ENCODE data around the gene CYLD.

Gene CYLD

DNA sequence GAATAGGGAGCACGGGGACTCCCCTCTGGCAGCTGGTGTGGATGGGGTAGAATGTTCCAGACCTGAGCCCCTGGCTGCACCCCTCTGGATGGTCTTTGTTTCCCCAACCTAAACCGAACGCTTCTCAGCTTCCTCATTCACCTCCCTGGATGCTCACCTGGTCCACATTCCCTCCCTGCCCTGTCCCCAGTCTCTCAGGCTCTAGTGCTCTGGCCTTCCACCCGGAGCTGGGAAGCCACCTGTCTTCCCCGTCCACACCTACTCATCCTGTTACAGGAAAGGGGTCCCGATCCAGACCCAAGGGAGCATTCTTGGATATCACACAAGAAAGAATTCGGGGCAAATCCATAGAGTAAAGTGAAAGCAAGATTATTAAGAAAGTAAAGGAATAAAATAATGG, 73.5 kb downstream of the CYLD start:
- no peak for DNase-seq (ENCODE audit: low spot score)
- Histone ChIP-seq H3K27ac (no peak overlapping the region), H3K4me3 (no peak overlapping the region)
- TF ChIP-seq, protein P1, sequence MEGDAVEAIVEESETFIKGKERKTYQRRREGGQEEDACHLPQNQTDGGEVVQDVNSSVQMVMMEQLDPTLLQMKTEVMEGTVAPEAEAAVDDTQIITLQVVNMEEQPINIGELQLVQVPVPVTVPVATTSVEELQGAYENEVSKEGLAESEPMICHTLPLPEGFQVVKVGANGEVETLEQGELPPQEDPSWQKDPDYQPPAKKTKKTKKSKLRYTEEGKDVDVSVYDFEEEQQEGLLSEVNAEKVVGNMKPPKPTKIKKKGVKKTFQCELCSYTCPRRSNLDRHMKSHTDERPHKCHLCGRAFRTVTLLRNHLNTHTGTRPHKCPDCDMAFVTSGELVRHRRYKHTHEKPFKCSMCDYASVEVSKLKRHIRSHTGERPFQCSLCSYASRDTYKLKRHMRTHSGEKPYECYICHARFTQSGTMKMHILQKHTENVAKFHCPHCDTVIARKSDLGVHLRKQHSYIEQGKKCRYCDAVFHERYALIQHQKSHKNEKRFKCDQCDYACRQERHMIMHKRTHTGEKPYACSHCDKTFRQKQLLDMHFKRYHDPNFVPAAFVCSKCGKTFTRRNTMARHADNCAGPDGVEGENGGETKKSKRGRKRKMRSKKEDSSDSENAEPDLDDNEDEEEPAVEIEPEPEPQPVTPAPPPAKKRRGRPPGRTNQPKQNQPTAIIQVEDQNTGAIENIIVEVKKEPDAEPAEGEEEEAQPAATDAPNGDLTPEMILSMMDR (IDR thresholded peaks at IDR 0.05): no peak

DNA sequence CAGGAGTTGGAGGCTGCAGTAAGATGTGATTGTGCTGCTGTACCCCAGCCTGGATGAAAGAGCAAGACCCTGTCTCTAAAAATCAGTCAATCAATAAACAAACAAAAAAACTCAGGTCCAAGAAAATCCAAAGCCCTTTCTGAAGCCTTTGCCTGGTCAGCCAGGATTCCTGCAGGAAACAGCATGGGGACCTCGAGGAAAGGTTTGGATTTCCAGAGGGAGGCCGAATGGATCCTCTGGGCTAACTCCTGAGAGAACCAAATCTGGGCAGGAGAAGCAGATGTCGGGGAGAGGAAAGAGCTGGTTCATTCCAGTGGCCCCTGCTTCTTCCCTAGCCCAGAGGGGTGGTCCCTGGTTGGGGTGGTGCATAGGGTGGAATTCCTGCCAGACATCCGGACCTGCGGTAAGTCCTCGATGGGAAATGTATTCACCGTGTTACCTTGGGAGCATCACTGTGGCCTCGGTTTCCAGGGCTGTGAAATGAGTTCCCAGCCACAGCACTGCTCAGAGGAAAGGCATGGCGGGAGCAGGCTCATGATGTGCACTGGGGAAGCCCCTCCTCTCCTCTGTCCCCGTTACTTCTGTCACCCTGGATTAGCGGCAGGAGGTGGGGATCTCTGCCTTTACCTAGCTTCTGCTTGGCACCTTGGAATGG, 75.1 kb downstream of the CYLD start:
- no peak overlapping the region for H3K4me3 ChIP-seq
- H3K27ac ChIP-seq: no peak overlapping the region
- no peak for DNase-seq (ENCODE audit: low spot score)
- TF ChIP-seq, protein P1 (IDR thresholded peaks at IDR 0.05): no peak

DNA sequence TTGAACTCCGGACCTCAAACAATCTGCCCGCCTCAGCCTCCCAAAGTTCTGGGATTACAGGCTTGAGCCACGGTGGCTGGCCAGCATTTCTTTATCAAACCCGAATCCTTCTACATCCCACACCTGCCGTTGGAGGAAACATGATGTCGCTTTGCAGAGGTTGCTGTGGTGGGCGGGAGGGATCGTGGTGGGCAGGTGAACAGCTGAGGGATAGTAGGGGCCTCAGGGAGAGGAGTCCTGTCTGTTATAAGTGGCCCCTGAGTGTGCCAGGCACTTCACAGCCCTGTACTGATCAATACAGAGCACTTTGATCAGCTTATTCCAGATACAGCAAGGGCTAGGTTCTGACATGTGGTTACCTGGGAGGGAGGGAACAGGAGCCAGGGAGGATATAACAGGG, 76.5 kb downstream of the CYLD start:
- no peak overlapping the region for H3K27ac ChIP-seq
- no peak overlapping the region for H3K4me3 ChIP-seq
- TF ChIP-seq, protein P1 (IDR thresholded peaks at IDR 0.05): no peak
- no peak for DNase-seq (ENCODE audit: low spot score)

DNA sequence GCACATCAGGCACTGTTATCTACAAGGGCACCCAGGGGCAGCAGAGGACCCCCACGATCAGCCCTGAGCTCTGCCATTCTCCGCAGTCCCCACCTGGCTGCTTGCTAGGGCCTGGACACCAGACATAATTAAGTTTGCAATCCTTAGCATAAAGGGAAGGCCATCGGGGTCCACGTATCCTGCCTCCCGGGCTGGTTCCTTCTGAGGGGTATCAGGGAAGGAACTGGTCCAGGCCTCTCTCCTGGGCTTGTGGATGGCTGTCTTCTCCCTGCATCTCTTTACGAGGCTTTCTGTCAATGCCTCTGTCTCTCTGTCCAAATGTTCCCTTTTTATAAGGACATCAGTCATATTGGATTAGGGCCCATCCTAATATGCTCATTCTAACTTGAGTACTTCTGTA, 77.8 kb downstream of the CYLD start:
- TF ChIP-seq, protein P1 (IDR thresholded peaks at IDR 0.05): no peak
- no peak overlapping the region for H3K27ac ChIP-seq
- no peak for DNase-seq (ENCODE audit: low spot score)

DNA sequence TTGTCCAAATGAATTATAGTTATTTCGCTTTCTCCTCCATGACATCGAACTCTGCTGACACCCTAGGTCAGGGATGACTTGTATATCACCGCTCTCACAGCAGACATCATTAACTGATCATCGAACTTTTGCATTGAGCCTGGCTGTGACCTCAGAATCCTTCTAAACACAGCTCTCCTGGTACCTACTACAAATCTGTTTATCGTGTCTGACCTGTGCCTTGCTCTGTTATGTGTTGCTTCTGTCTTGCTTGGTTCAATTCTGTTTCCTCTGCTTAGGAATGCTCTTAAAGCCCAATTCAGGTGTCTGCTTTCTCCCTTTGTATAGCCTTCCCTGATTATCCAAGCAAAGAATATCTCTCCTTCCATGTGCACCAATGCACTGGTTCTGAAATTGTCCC, 78.3 kb downstream of the CYLD start:
- no peak for DNase-seq (ENCODE audit: low spot score)
- H3K4me3 ChIP-seq: no peak overlapping the region
- no peak overlapping the region for H3K27ac ChIP-seq
- TF ChIP-seq, protein P1 (IDR thresholded peaks at IDR 0.05): no peak

More for the DNA sequence above, 77.8 kb downstream of the CYLD start:
- H3K4me3 ChIP-seq: no peak overlapping the region

DNA sequence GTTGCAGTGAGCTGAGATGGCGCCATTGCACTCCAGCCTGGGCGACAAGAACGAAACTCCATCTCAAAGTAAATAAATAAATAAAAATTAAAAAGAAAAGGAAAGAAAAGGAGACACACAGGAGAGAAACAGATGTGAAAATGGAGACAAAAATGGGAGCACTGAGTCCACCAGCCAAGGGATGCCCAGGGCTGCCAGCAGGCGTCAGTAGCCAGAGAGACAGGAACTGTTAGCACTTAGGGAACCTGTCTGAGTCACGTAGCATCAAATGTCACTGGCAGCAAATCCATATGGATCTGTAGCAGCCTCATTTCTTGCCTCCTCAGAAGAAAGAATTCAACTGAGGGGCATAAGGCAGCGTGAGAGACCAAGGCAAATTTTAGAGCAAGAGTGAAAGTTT, 79.7 kb downstream of the CYLD start:
- DNase-seq (ENCODE audit: low spot score): no peak
- TF ChIP-seq, protein P1 (IDR thresholded peaks at IDR 0.05): no peak
- no peak overlapping the region for H3K27ac ChIP-seq

DNA sequence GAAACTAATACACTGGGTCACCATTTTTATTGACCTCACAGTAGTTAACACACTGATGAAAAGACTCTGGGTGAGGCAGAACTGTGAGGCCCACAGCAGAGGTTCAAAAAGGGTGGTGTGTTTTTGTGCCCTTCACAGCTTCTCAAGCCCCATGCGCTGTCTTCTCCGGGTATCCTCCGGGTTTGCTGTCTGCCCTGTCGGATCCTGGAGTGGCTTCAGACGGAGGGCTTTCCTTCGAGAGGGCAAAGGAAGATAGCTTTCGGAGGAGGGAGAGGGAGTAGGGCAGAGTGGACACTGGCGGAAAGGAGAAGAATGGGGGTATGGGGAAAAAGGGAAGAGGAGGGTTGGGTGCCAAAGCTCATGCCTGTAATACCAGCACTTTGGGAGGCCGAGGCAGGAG, 80.8 kb downstream of the CYLD start:
- Histone ChIP-seq H3K4me3 (no peak overlapping the region), H3K27ac (no peak overlapping the region)
- TF ChIP-seq, protein P1 (IDR thresholded peaks at IDR 0.05): no peak
- DNase-seq (ENCODE audit: low spot score): no peak

More for the DNA sequence above, 79.7 kb downstream of the CYLD start:
- no peak overlapping the region for H3K4me3 ChIP-seq

All from coronary artery (tissue), 2 donors.